Activated naive CD8-positive, alpha-beta T cell (primary cell): ENCODE results near the gene SLC17A9.

Experiments
- H3K27ac Mint-ChIP-seq: one replicate; pipeline ENCODE4 v1.8.0; 2021; ENCODE audit warnings: mixed read lengths
- H3K27me3 Mint-ChIP-seq: one replicate; pipeline ENCODE4 v1.8.0; 2021; ENCODE audit warnings: mixed read lengths
- H3K36me3 Mint-ChIP-seq: one replicate; pipeline ENCODE4 v1.8.0; 2021; ENCODE audit warnings: mixed read lengths
- H3K4me1 Mint-ChIP-seq: one replicate; pipeline ENCODE4 v1.8.0; 2021; ENCODE audit warnings: low read depth, mixed read lengths
- H3K4me3 Mint-ChIP-seq: one replicate; pipeline ENCODE4 v1.8.0; 2021; ENCODE audit warnings: mild to moderate bottlenecking, mixed read lengths
- H3K9me3 Mint-ChIP-seq: one replicate; pipeline ENCODE4 v1.8.0; 2021; ENCODE audit warnings: low read depth, mixed read lengths

Gene SLC17A9

GRCh38 chr20:62943396-62943795 lies 9.1 kb upstream of the SLC17A9 start:
- Mint-ChIP-seq H3K27me3 (no peaks in the 10 kb centered on the region), H3K4me3 (no peak overlapping the region), H3K9me3 (no peaks in the 10 kb centered on the region), H3K4me1 (peaks cover 30% of the 10 kb centered on the region), H3K27ac (no peak overlapping the region), H3K36me3 (no peaks in the 10 kb centered on the region)

DNA sequence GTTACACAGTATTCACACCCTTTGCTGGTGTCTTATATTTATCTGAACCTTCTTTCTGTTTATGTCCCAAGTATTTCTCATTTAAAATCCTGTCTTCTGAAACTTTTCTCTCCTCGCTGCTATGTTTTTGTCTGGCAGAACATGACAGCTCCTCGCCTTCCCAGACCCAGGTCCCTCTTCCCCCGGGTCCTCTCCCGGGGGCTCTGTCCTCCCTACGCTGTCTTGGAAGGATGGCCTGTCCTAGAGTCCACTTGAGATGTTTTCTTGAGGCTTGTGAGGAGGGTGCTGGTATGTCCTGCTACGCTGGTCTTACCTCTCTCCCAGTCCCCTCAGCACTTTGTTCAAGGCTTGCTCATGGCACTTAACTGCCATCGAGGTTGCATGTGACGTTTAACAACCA lies 8.3 kb upstream of the SLC17A9 start:
- Mint-ChIP-seq H3K9me3 (no peaks in the 10 kb centered on the region), H3K4me3 (no peak overlapping the region), H3K36me3 (peaks cover 4% of the 10 kb centered on the region), H3K4me1 (peaks cover 22% of the 10 kb centered on the region), H3K27me3 (no peaks in the 10 kb centered on the region), H3K27ac (no peak overlapping the region)

DNA sequence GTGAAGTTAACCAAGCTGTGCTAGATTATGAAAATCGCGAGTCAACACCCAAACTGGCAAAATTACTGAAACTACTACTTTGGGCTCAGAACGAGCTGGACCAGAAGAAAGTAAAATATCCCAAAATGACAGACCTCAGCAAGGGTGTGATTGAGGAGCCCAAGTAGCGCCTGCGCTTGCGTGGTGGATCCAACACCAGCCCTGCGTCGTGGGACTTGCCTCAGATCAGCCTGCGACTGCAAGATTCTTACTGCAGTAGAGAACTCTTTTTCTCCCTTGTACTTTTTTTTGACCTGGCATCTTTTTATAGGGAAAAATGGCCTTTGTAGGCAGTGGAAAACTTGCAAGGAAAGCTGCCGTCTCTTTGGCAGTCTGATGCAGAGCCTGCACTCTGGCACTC lies 7.8 kb upstream of the SLC17A9 start:
- Mint-ChIP-seq H3K27me3 (no peaks in the 10 kb centered on the region), H3K9me3 (no peaks in the 10 kb centered on the region), H3K4me3 (no peak overlapping the region), H3K36me3 (peaks cover 9% of the 10 kb centered on the region), H3K4me1 (peaks cover 19% of the 10 kb centered on the region), H3K27ac (peak overlapping the region; percentile 1)

DNA sequence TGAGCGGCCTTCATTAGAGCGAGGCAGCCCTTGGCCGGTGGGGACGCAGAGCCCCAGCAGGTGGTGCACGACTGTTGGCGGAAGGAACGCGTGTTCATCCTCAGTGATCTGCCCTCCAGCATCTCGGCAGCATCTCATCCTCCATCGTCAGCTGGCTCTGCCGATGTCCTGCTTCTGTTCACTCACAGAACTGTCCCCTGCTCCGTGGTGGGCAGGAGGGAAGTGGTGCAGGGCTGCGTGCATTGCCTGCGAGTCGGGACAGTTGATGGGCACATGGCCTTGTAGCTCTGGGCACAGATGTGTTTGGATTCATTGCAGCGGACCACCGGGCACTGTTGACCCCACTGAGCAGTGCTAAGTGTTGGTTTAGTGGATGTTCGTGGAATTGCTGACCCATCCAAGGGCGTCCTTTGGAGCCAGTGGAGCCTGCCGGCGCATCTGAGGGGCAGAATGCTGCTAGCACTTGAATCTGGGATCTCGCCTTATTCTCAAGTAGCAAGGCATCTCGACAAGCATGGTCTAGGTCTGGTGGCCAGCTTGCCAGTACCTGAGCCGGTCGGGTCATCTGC lies 6.7 kb upstream of the SLC17A9 start:
- no peaks in the 10 kb centered on the region for H3K9me3 Mint-ChIP-seq
- H3K27me3 Mint-ChIP-seq, result no peaks in the 10 kb centered on the region
- peaks cover 10% of the 10 kb centered on the region for H3K36me3 Mint-ChIP-seq
- no peak overlapping the region for H3K27ac Mint-ChIP-seq
- peaks cover 14% of the 10 kb centered on the region for H3K4me1 Mint-ChIP-seq
- H3K4me3 Mint-ChIP-seq, result no peak overlapping the region

DNA sequence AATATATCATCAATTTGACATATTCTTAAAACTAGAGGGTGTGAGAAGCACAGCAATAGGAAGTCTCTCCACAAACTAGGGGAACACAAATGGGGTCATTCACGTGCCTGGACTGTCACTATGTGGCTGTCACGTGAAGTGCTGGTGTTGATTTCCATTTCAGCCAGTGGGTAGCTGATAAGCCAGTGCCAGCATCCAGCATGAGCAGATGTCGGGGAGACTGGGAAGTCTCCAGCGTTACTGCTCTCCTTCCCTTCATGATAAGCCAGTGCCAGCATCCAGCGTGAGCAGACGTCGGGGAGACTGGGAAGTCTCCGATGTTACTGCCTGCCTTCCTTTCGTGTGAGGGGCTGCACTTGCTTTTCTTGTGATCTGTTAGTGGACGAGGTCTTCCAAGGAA lies 5.6 kb upstream of the SLC17A9 start:
- Mint-ChIP-seq H3K27ac (no peak overlapping the region), H3K4me1 (peaks cover 7% of the 10 kb centered on the region), H3K9me3 (no peaks in the 10 kb centered on the region), H3K27me3 (no peaks in the 10 kb centered on the region), H3K4me3 (no peak overlapping the region), H3K36me3 (peaks cover 10% of the 10 kb centered on the region)

GRCh38 chr20:62947532-62948300 lies 4.8 kb upstream of the SLC17A9 start:
- no peak overlapping the region for H3K4me3 Mint-ChIP-seq
- H3K4me1 Mint-ChIP-seq, result peaks cover 10% of the 10 kb centered on the region
- no peak overlapping the region for H3K27ac Mint-ChIP-seq
- no peaks in the 10 kb centered on the region for H3K9me3 Mint-ChIP-seq
- H3K27me3 Mint-ChIP-seq, result no peaks in the 10 kb centered on the region
- H3K36me3 Mint-ChIP-seq, result peaks cover 10% of the 10 kb centered on the region

DNA sequence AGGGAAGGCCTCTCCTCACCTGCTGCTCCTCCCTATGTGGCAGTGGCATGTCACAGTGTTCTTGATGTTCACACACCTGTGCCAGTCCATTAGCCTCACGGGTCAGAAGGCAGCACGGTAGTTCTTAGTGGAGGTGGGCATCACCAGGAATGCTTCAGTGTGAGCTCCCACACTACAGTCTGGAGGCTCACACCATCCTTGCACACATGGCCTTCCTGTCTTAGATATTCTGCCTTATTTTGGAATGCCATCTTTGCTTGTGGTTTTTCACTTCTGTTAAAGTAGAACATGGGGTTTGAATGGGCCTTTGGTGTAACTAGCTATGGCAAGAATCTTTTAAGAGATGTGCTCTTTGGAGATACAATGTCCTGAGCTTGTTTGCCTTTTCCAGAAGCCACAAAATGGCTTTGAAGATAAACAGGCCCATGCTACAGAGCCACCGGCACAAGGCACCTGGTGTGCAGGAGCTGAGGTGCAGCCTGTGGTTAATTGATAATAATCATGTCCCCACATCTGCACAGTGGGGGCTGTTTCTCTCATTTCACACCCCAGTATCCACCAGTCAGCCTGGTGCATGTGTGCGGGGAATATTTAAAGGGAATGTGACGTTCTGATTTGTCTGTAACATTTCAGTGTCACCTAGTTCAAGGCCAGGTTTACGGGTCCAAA lies 3.2 kb upstream of the SLC17A9 start:
- Mint-ChIP-seq H3K27ac (no peak overlapping the region), H3K27me3 (no peaks in the 10 kb centered on the region), H3K4me1 (peaks cover 19% of the 10 kb centered on the region), H3K9me3 (no peaks in the 10 kb centered on the region), H3K4me3 (no peak overlapping the region), H3K36me3 (peaks cover 10% of the 10 kb centered on the region)

DNA sequence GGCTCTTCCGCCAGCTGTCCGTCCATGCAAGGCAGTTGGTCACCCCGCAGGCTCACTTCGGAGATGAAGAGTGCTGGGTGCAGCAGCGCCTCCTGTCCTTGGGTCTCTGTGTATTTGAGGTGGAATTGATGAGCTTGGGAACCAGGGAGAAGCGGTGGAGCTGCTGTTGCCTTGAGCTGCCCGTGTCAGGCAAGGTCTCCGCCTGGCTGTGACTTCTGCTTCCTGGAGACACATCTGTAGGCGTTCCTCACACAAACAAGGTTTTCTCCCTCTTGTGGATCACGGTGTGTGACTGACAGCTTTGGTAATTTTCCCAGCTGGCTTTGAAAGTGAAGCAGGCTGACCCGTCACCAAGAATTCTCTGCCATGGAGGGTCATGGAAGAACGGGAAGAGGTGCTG lies 2.5 kb upstream of the SLC17A9 start:
- Mint-ChIP-seq H3K27me3 (no peaks in the 10 kb centered on the region), H3K9me3 (no peaks in the 10 kb centered on the region), H3K27ac (peak overlapping the region; percentile 34), H3K4me1 (peaks cover 25% of the 10 kb centered on the region), H3K4me3 (no peak overlapping the region), H3K36me3 (peaks cover 10% of the 10 kb centered on the region)

DNA sequence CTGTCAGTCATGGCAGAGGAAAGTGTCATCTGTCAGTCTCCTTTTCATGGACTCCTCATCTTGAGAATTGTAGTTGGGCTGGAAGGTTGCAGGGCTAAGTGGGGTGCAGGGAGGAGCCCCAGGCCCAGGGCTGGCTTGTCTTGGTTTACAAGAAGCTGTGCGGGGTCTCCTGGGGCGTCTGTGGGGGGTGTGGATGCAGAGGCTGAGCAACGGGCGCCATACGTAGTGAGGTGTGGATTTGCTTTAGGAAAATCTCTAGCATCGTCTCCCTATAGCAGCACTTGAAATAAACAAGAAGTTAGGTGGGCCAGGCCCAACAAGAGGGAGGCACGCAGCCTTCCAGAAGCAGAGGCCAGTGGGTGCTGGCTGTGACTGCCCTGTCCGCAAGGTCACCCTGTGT lies 1.8 kb upstream of the SLC17A9 start:
- H3K36me3 Mint-ChIP-seq, result peaks cover 10% of the 10 kb centered on the region
- H3K4me1 Mint-ChIP-seq, result peaks cover 25% of the 10 kb centered on the region
- H3K27ac Mint-ChIP-seq, result no peak overlapping the region
- no peaks in the 10 kb centered on the region for H3K9me3 Mint-ChIP-seq
- no peaks in the 10 kb centered on the region for H3K27me3 Mint-ChIP-seq
- H3K4me3 Mint-ChIP-seq, result no peak overlapping the region

- Mint-ChIP-seq H3K36me3 (peaks cover 10% of the 10 kb centered on the region), H3K4me3 (peak overlapping the region; percentile 5), H3K4me1 (peaks cover 25% of the 10 kb centered on the region), H3K9me3 (no peaks in the 10 kb centered on the region), H3K27me3 (no peaks in the 10 kb centered on the region), H3K27ac (peak overlapping the region; percentile 13)
Measured at GRCh38 chr20:62951143-62951895, 1.2 kb upstream of the SLC17A9 start.

DNA sequence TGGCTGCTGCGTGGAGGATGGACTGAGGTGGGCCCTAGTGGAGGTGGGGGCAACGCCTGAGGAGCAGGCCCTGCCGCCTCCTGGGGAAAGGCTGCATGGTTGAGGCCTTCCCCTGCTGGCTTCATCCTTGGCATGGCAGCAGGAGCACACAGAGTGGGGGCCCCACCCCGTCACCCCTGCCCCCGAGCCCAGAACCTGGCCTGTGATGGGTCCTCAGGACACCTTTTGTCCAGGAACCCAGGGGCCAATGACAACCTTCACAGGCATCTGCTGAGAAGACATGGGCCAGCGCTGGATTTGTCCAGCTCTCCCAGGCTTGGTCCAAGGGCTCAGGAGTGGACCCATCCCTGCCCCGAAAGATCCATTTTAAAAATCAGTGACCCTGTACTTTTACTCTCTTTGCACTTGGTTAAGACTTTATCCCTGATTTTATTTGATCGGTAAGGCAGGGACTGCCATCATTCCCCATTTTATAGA lies 575 bp upstream of the SLC17A9 start:
- Mint-ChIP-seq H3K27ac (no peak overlapping the region), H3K36me3 (peaks cover 10% of the 10 kb centered on the region)

DNA sequence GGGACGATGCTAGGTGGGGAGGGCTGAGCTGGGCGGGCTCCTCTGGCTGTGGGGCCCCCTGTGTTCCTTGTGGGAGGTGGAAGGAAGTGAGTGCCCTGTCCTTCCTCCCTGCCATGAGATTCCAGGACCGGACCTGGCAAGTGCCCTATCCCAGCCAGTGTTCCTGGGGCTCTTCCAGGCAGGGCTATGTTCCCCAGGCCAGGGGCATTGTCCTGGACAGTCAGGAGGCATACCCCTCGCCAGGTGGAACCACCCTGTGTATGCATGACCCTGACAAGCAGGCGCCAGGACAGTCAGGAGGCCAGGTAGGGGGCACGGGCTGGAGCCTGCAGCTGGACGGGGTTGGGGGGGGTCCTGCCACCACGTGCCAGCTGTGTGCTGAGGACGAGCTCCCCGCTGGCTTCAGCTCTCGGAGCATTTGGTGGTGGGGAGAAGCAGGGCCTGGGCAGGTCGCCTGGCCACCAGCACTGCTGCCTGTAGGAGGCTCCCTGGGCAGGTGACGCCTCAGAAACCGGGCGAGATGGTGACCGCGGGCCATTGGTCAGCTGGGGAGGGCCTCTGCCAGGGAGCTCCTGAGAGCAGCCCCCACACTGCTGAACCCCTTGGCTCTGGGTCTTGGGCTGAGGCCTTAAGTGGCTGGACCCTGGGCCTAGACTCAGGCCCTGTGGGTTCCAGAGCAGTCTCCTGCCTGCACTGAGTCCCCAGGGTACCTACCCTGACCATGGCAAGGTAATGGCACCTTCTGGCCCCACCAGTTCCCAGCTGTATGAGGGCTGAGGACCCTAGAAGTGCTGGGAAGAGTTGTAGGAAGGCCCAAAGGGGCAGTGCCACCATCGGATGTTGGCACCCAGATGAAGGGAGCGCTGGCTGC lies 694 bp downstream of the SLC17A9 start:
- Mint-ChIP-seq H3K27me3 (no peaks in the 10 kb centered on the region), H3K4me1 (peaks cover 25% of the 10 kb centered on the region), H3K4me3 (peak overlapping the region; percentile 85), H3K36me3 (peaks cover 10% of the 10 kb centered on the region), H3K27ac (peak overlapping the region; percentile 66), H3K9me3 (no peaks in the 10 kb centered on the region)

More for the DNA sequence above, 575 bp upstream of the SLC17A9 start:
- Mint-ChIP-seq H3K9me3 (no peaks in the 10 kb centered on the region), H3K4me3 (peak overlapping the region; percentile 67), H3K27me3 (no peaks in the 10 kb centered on the region), H3K4me1 (peaks cover 25% of the 10 kb centered on the region)

DNA sequence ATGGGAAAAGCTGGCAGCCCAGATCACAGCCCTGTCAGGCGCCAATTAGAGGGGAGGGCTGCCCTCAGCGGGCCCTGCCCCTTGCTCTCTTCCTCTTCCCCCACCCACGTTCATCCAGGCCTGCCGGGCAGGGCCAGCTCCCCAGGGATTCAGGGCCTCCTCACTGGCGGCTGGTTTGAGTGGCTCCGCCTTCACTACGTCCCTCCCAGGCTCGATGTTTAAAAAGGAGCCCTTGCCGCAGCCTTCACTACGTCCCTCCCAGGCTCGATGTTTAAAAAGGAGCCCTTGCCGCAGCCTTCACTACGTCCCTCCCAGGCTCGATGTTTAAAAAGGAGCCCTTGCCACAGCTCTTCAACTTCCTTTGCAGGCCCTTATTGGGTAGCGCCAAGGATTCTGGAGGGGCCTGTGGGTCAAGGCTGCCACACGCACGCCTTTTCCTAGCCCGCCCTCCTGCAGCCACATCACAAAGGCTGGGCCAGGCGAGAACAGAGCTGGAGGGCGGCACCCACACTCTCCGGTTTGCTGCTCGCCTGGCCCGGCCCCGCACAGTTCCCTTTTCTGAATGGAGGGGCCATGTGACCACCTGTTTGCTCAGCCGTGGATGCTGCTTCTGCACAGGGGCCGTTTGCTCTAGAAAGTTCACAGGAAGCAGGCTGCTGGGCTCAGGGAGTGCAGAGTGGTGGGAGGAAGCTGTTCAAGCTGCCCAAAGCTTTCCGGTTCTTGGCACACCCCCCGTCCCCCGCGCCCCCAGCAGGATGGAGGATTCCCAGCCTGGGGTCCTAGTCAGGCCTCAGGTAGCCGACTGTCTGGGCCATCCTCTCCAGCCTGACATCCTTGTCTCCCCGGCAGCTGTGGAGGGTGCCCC lies 1.6 kb downstream of the SLC17A9 start:
- Mint-ChIP-seq H3K9me3 (no peaks in the 10 kb centered on the region), H3K27me3 (no peaks in the 10 kb centered on the region), H3K4me1 (peaks cover 27% of the 10 kb centered on the region), H3K4me3 (peak overlapping the region; percentile 85), H3K36me3 (peaks cover 7% of the 10 kb centered on the region), H3K27ac (peak overlapping the region; percentile 84)
